ENCODE results near the gene SLC25A19.

DNA sequence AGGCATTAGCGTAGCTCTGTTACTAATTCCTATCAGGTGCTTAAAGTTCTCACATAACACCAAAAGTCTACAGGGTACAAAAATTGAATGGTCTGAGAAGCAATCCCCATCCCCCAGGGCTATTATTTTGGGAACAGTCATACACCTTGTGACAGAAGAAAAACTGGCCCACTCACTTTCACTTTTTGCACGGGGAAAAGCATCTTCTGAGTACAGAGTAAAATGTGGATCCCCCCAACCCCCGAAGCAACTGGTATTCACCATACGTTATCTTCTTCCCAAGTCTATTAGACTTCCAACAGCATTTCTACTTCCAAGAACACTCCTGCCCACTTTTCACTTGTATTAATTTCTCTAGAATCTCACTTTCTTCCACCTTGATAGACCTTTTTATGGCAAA is 39.7 kb downstream of the SLC25A19 start:
- no peak for TF ChIP-seq POLR2A (IDR thresholded peaks at IDR 0.05; ENCODE audit: low read depth, low read length)
- no peak for TF ChIP-seq TAF1 (IDR thresholded peaks at IDR 0.05; ENCODE audit: low read depth, low read length)
- no peak for TF ChIP-seq POLR2AphosphoS5 (IDR thresholded peaks at IDR 0.05; ENCODE audit: low read depth, low read length)
- no peak for TF ChIP-seq POU2F2 (IDR thresholded peaks at IDR 0.05; ENCODE audit: low read depth, low read length)

Data from GM12891 (cell line).